GM21515 (cell line): ENCODE data around the gene P2RX7.
"Not testable (repeated sequence)": the region's sequence is repeated elsewhere in the genome, so short reads cannot be mapped to it uniquely, and the experiment has no call there.

Source experiments
- ATAC-seq: cut with Tn5 transposase; IDR thresholded peaks from one replicate; pipeline ENCODE4 v1.9.1; 2021; ENCODE audit not compliant: unreplicated experiment

Gene P2RX7

GRCh38 chr12:121170151-121170550 is 37.5 kb downstream of the P2RX7 start:
- no peak for ATAC-seq

DNA sequence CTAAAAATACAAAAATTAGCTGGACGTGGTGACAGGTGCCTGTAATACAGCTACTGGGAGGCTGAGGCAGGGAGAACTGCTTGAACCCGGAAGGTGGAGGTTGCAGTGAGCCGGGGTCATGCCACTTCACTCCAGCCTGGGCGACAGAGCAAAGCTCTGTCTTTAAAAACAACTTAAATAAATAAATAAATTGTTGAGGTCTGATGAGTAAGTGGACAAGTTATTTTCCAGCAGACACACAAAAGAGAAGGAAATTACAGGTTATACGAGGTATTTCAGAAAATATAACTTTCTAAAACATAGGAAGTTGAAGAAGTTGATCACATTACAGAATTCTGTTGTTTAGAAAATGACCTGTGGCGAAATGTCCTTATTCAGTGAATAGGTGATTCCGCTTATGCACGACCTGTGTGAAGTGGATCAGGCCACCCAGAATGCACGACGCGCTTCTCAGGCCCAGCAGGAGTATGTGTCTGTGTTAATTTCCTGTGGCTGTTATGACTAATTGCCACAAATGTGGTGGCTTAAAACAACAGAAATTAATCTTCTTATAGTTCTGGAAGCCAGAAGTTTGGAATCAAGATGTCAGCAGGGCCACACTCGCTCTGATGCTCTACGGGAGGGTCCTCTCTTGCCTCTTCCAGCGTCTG is 38.1 kb downstream of the P2RX7 start:
- no peak for ATAC-seq

DNA sequence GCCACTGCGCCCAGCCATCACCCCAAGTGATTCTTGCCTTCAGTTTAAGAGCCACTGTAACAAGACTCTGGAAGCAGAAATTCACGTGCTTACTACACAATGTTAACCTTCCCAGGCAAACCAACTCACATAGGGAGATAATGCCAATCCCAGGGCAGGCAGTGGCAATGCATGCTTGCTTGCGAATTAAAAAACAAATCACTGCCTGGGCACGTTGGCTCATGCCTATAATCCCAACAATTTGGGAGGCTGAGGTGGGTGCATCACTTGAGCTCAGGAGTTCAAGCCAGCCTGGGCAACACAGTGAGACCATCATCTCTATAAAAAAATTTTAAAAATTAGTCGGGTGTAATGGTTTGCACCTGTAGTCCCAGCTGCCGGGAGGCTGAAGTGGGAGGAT is 39.5 kb downstream of the P2RX7 start:
- ATAC-seq = no peak

- no peak for ATAC-seq
Observed at GRCh38 chr12:121175383-121176119, 42.9 kb downstream of the P2RX7 start.

DNA sequence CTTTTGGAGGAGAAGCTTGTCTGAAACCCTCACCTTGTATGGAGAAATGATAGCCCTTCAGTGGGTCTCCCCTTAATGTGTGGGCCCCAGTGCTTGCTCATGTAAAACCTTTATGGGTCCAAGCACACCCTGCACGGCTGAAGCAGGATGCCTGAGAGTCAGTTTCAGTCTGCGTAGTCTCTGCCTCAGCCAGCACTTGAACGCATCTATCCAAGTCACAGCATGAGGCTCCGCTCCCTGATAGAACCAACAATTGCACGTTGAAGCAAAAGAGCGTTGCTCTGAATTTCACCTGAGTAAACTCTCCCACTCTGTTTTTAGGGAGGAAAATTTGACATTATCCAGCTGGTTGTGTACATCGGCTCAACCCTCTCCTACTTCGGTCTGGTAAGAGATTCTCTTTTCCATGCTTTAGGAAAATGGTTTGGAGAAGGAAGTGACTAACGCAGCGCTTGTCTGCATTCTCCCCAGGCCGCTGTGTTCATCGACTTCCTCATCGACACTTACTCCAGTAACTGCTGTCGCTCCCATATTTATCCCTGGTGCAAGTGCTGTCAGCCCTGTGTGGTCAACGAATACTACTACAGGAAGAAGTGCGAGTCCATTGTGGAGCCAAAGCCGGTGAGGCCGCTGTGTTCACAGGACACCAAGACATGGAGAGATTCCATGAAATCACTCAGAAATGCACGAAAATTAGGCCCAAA is 44.3 kb downstream of the P2RX7 start:
- no peak for ATAC-seq

DNA sequence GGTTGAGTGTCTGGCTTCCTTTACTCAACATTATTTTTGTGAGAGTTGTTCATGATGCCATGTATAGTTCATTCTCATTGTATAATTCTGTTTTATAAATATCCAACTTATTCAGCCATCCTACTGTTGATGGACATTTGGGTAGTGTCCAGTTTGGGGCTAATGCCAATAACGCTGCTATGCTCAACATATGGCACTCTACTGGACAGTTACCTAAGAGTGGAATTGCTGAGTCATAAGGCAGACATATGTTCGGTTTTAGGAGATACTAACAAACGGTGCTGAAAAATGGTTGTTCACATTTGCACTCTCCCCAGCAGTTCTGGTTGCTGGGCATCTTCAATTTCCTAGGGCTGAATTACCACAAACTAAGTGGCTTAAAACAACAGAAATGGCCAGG is 48.5 kb downstream of the P2RX7 start:
- ATAC-seq = no peak

DNA sequence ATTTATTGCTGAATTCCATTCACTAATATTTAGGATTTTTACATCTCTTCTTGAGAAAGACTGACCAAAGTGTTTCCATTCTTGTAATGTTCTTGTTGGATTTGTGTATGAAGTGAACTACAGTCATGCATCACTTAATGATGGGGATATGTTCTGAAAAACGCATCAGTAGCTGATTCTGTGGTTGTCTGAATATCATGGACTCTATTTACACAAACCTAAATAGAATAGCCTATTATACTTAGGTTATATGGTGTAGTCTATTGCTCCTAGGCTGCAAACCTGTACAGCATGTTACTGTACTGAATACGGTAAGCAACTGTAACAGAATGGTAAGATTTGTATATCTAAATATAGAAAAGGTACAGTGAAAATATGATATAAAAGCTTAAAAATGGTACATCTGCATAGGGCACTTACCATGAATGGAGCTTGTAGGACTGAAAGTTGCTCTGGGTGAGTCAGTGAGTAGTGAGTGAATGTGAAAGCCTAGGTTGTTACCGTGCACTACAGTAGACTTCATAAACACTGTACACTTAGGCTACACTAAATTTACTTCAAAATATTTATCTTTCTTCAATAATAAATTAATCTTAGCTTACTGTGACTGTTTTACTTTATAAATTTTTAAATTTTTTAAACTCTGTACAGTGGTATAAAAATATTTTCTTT is 49.7 kb downstream of the P2RX7 start:
- no peak for ATAC-seq

DNA sequence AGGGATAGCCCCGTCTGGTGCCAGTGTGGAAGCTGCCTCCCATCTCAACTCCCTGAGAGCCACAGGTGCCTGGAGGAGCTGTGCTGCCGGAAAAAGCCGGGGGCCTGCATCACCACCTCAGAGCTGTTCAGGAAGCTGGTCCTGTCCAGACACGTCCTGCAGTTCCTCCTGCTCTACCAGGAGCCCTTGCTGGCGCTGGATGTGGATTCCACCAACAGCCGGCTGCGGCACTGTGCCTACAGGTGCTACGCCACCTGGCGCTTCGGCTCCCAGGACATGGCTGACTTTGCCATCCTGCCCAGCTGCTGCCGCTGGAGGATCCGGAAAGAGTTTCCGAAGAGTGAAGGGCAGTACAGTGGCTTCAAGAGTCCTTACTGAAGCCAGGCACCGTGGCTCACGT is 51.7 kb downstream of the P2RX7 start:
- no peak for ATAC-seq

DNA sequence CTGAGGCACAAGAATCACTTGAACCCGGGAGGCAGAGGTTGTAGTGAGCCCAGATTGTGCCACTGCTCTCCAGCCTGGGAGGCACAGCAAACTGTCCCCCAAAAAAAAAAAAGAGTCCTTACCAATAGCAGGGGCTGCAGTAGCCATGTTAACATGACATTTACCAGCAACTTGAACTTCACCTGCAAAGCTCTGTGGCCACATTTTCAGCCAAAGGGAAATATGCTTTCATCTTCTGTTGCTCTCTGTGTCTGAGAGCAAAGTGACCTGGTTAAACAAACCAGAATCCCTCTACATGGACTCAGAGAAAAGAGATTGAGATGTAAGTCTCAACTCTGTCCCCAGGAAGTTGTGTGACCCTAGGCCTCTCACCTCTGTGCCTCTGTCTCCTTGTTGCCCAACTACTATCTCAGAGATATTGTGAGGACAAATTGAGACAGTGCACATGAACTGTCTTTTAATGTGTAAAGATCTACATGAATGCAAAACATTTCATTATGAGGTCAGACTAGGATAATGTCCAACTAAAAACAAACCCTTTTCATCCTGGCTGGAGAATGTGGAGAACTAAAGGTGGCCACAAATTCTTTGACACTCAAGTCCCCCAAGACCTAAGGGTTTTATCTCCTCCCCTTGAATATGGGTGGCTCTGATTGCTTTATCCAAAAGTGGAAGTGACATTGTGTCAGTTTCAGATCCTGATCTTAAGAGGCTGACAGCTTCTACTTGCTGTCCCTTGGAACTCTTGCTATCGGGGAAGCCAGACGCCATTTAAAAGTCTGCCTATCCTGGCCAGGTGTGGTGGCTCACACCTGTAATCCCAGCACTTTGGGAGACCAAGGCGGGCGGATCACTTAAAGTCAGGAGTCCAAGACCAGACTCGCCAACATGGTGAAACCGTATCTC is 52.6 kb downstream of the P2RX7 start:
- ATAC-seq = no peak

- ATAC-seq = no peak
Observed at GRCh38 chr12:121186826-121187225, 54.1 kb downstream of the P2RX7 start.

DNA sequence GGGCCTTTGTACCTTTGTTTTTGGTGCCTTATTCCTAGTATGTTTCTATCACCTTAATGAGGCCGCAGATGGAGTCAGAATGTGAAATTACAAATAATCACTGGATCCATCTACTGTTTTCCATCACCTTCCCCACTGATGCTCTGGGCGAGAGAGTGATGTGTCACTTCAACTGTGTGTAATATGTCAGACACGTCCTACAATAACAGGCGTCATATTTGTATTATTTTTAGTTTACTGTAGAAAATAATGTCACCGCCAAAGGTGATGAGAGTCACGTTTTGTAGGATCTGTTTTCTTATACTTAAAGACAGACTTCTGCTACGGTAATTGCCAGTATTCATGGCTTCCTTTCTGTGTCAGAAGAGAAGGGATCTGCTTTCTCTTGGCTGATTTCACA is 54.8 kb downstream of the P2RX7 start:
- no peak for ATAC-seq

DNA sequence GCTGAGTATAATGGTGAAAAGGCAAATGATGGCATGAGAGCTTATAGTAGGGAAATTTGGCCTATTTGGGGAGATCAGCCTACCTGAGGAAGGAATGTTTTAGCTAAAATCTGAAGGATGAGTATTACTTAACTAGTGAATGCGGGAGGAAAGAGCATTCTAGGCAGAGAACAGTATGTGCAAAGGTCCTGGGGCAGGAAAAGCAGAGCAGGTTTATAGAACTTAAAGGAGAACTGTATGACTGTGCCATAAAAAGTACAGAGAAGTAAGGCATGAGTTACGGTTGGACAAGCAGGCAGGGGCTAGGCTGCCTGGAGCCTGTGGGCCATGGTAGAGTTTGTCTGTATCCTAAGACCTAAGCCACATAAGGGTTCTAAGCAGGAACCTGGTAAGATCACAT is 55.6 kb downstream of the P2RX7 start:
- no peak for ATAC-seq

- ATAC-seq = no peak
Observed at GRCh38 chr12:121189131-121189530, 56.5 kb downstream of the P2RX7 start.

- ATAC-seq = no peak
Observed at GRCh38 chr12:121189619-121190155, 57.0 kb downstream of the P2RX7 start.

DNA sequence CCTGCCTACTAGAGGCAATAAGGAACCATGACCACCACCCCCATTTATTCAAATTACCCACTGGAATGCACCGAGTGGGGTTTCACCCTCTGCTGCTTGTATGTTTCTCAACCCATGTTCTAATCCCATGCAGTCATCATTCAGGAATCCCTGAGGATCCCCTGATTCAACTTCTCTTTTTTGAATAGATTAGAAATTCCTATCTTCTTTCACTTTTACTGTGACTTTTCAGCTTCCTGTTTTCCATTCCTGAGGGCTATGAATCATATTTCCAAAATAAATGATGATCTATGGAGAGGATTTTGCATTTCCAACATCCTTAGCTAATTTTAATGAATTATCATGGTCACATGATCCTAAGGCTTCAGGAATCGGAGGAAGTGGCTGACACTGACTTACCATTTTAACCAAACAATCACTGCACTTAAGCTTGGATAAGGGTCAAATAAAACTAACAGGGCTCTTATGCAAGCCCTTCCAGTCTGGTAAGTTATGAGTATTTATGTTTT is 57.9 kb downstream of the P2RX7 start:
- no peak for ATAC-seq

- no peak for ATAC-seq
Observed at GRCh38 chr12:121191151-121191550, 58.5 kb downstream of the P2RX7 start.

- no peak for ATAC-seq
Observed at GRCh38 chr12:121196902-121197301, 64.2 kb downstream of the P2RX7 start.

GRCh38 chr12:121198949-121199348 is 66.3 kb downstream of the P2RX7 start:
- no peak for ATAC-seq

DNA sequence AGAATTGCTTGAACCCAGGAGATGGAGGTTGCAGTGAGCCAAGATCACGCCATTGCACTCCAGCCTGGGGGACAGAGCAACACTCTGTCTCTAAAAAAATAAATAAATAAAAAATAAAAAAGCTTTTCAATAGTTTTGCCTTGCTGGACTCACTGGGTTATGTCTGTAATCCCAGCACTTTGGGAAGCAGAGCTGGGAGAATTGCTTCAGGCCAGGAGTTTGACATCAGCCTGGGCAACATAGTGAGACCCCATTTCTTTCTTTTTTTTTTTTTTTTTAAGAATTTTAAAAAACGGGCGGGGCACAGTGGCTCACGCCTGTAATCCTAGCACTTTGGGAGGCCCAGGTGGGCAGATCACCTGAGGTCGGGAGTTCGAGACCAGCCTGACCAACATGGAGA is 68.5 kb downstream of the P2RX7 start:
- not testable (repeated sequence) for ATAC-seq
